B cell (primary cell): Measurements from ENCODE around the gene MAD1L1. TPM values are rescaled to one million over a fixed set of nuclear protein-coding genes. Genes with fewer than 3 reads are reported as not detected.

Source experiments
- ATAC-seq: fragments of 200-7000 bp; cut with Tn5 transposase; one replicate; pipeline ENCODE4 v1.10.0; 2021; ENCODE audit warnings: low read depth, mild to moderate bottlenecking, moderate number of reproducible peaks, moderate library complexity
- CTCF ChIA-PET: fragments of 350-600 bp; sonication (Branson Sonifier 250); formaldehyde crosslinking; loops from one replicate; lab custom pipeline; 2021; ENCODE audit warnings: antibody characterized with exemption, inconsistent platforms; lab: Charles Lee
- POLR2A ChIA-PET: fragments of 350-600 bp; sonication (Branson Sonifier 250); formaldehyde crosslinking; loops from one replicate; lab custom pipeline; 2021; ENCODE audit warnings: antibody characterized with exemption; lab: Charles Lee
- DNase-seq: peaks from one replicate; pipeline ENCODE4 v3.0.0; 2013
- H2AFZ ChIP-seq: 2 replicates; pipeline ENCODE4 v1.6.1; 2012; ENCODE audit warnings: mild to moderate bottlenecking, low read depth, low read length; ENCODE audit not compliant: insufficient read depth, poor library complexity, severe bottlenecking
- H3K27ac ChIP-seq, 2 donors: 1 replicate in 1 of 2; 2 replicates in 1 of 2; pipeline ENCODE4 v1.5.1; 2012 to 2013; ENCODE audit warnings: low read length in 2 of 2, mild to moderate bottlenecking in 2 of 2, moderate library complexity in 1 of 2
- H3K27me3 ChIP-seq, 4 experiments: fragments of 200-600 bp in 1 of 4; sonication (generic) in 1 of 4; replicated peaks in 1 of 4; 1 replicate in 2 of 4; 2 replicates in 2 of 4; pipeline versions ENCODE4 v1.6.1 to v1.7.0; 2013 to 2016; ENCODE audit warnings: low read length in 3 of 4, mild to moderate bottlenecking in 2 of 4, mixed read lengths in 1 of 4, moderate library complexity in 1 of 4; ENCODE audit not compliant: insufficient read depth in 4 of 4, control insufficient read depth in 3 of 4; ENCODE audit errors: control extremely low read depth in 1 of 4
- H3K36me3 ChIP-seq, 2 experiments: replicated peaks in 1 of 2; 1 replicate in 1 of 2; 2 replicates in 1 of 2; pipeline versions ENCODE4 v1.6.1 to v1.7.1; 2013; ENCODE audit warnings: low read length in 1 of 2; ENCODE audit not compliant: insufficient read depth in 2 of 2, control insufficient read depth in 1 of 2; ENCODE audit errors: control extremely low read depth in 1 of 2, extremely low read depth in 1 of 2
- H3K4me1 ChIP-seq, 2 donors: fragments of 200-600 bp in 1 of 2; sonication (generic) in 1 of 2; 1 replicate in 1 of 2; 2 replicates in 1 of 2; pipeline versions ENCODE4 v1.5.1 to v1.6.1; 2013 to 2017; ENCODE audit warnings: low read length in 2 of 2; ENCODE audit not compliant: control insufficient read depth in 2 of 2, insufficient read depth in 2 of 2
- H3K4me2 ChIP-seq: replicated peaks from 2 replicates; pipeline ENCODE3; 2012; ENCODE audit warnings: mild to moderate bottlenecking, low read depth, low read length; ENCODE audit not compliant: poor library complexity, severe bottlenecking
- H3K4me3 ChIP-seq, 5 experiments: fragments of 200-600 bp in 1 of 5; sonication (generic) in 1 of 5; 1 replicate in 3 of 5; 2 replicates in 2 of 5; pipeline versions ENCODE4 v1.5.1 to v1.7.0; 2011 to 2016; ENCODE audit warnings: low read length in 4 of 5, mild to moderate bottlenecking in 4 of 5, low read depth in 2 of 5, control low read depth in 1 of 5, moderate library complexity in 1 of 5; ENCODE audit not compliant: insufficient read depth in 1 of 5; ENCODE audit errors: control extremely low read depth in 1 of 5, extremely low read depth in 1 of 5
- H3K79me2 ChIP-seq: fragments of 200-600 bp; sonication (generic); one replicate; pipeline ENCODE4 v1.6.0; 2016; ENCODE audit warnings: low read length; ENCODE audit not compliant: control insufficient read depth, insufficient read depth
- H3K9ac ChIP-seq: fragments of 200-600 bp; sonication (generic); 2 replicates; pipeline ENCODE4 v1.6.1; 2017; ENCODE audit warnings: mild to moderate bottlenecking, low read length, moderate library complexity
- H3K9me3 ChIP-seq, 3 donors: one replicate each; pipeline versions ENCODE4 v1.6.1 to v1.7.1; 2013; ENCODE audit warnings: low read length in 2 of 3; ENCODE audit not compliant: control insufficient read depth in 2 of 3, insufficient read depth in 1 of 3; ENCODE audit errors: control extremely low read depth in 1 of 3
- H4K20me1 ChIP-seq: 2 replicates; pipeline ENCODE4 v1.6.0; 2012; ENCODE audit warnings: mild to moderate bottlenecking, low read length; ENCODE audit not compliant: insufficient read depth, control insufficient read depth, poor library complexity, severe bottlenecking
- H3K27ac Mint-ChIP-seq: one replicate; pipeline ENCODE4 v1.8.0; 2021; ENCODE audit warnings: mixed read lengths
- H3K27me3 Mint-ChIP-seq: one replicate; pipeline ENCODE4 v1.8.0; 2021; ENCODE audit warnings: mixed read lengths
- H3K4me1 Mint-ChIP-seq: one replicate; pipeline ENCODE4 v1.8.0; 2021; ENCODE audit warnings: mixed read lengths
- H3K4me3 Mint-ChIP-seq: one replicate; pipeline ENCODE4 v1.8.0; 2021; ENCODE audit warnings: mixed read lengths
- H3K9me3 Mint-ChIP-seq: one replicate; pipeline ENCODE4 v1.8.0; 2022; ENCODE audit warnings: mixed read lengths; ENCODE audit not compliant: insufficient read depth
- EZH2 ChIP-seq: IDR thresholded peaks from 2 replicates; pipeline ENCODE4 v1.6.1; 2012; ENCODE audit warnings: borderline replicate concordance, low read depth, mild to moderate bottlenecking, moderate library complexity, low read length; ENCODE audit not compliant: insufficient read depth, poor library complexity, severe bottlenecking
- WGBS: methylation state at CpG from one replicate; pipeline ENCODE4 v1.1.5; 2013; ENCODE audit warnings: missing lambda C conversion rate; ENCODE audit not compliant: insufficient coverage; 5-methylcytosine and 5-hydroxymethylcytosine counted together
- intact Hi-C: fragments of 100-400 bp; cut with micrococcal nuclease; formaldehyde crosslinking; loops from one replicate; pipeline ENCODE4 v1.10.0; 2022
- polyA plus RNA-seq: library from polyadenylated mRNA; depleted of rRNA; stranded (reverse); fragments of >200 nt; gene quantifications from 2 replicates; pipeline ENCODE4 v1.2.3, GENCODE V29; 2012
- total RNA-seq, 2 donors: library from RNA; stranded (reverse); fragments of 120-200 nt in 1 of 2; gene quantifications; 1 replicate in 1 of 2; 2 replicates in 1 of 2; pipeline versions ENCODE4 v1.2.3 to v1.2.4, GENCODE V29; 2013 to 2022
- TF ChIP-seq, protein P1 (sequence below): fragments of 200-600 bp; IDR thresholded peaks from one replicate; pipeline ENCODE4 v1.8.0; 2022; ENCODE audit warnings: antibody characterized with exemption, mild to moderate bottlenecking

Gene MAD1L1
- total and polyA plus RNA-seq, 2 donors (not counting 1 experiment from before 2014, with no cell fraction given): 86.7 to 110 TPM

DNA sequence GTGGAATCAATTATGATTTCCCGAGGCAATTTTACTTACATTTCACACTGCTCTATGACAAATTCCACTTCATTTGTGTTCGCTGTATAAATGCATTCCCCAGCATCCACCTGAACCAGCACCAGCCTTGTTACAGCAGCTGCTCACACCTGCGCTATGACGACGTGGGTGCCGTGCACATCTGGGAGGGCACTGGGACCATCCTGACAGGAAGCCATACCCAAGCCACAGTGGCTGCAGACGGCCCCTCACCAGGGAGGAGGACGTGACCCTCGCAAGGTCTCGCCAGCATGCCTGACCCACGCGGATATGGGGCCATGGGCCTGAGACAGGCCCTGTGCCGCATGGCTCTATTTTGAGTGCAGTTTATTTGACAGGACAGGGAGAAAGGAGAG is 201.3 kb downstream of the MAD1L1 start:
- Histone ChIP-seq H3K4me3 (no peak overlapping the region), H2AFZ (no peak overlapping the region), H4K20me1 (peaks cover 4% of the 10 kb centered on the region), H3K27me3 (no peaks in the 10 kb centered on the region), H3K36me3 (no peaks in the 10 kb centered on the region), H3K9ac (no peak overlapping the region), H3K4me2 (peak overlapping the region; percentile 54), H3K4me1 (peaks cover 20 to 24% of the 10 kb centered on the region in 2 donors), H3K9me3 (peaks cover 0 to 21% (median 7%) of the 10 kb centered on the region in 3 donors), H3K79me2 (peaks cover 55% of the 10 kb centered on the region), H3K27ac (no peak overlapping the region)
- POLR2A ChIA-PET: no interaction called here
- H3K4me1 Mint-ChIP-seq: peaks cover 33% of the 10 kb centered on the region
- CTCF ChIA-PET: interaction anchor here (0.6 kb wide), 1 partner anchor 128 kb away, joined by 5 read pairs; no protein-coding TSS in a partner anchor
- no peak overlapping the region for H3K27ac Mint-ChIP-seq
- intact Hi-C loops: no loop called here
- ATAC-seq: no peak
- peak overlapping the region; percentile 26 for H3K4me3 Mint-ChIP-seq
- peaks cover 7% of the 10 kb centered on the region for H3K9me3 Mint-ChIP-seq
- DNase-seq: no peak
- no peaks in the 10 kb centered on the region for H3K27me3 Mint-ChIP-seq
- TF ChIP-seq, protein P1, sequence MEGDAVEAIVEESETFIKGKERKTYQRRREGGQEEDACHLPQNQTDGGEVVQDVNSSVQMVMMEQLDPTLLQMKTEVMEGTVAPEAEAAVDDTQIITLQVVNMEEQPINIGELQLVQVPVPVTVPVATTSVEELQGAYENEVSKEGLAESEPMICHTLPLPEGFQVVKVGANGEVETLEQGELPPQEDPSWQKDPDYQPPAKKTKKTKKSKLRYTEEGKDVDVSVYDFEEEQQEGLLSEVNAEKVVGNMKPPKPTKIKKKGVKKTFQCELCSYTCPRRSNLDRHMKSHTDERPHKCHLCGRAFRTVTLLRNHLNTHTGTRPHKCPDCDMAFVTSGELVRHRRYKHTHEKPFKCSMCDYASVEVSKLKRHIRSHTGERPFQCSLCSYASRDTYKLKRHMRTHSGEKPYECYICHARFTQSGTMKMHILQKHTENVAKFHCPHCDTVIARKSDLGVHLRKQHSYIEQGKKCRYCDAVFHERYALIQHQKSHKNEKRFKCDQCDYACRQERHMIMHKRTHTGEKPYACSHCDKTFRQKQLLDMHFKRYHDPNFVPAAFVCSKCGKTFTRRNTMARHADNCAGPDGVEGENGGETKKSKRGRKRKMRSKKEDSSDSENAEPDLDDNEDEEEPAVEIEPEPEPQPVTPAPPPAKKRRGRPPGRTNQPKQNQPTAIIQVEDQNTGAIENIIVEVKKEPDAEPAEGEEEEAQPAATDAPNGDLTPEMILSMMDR: no peak
- no peak for TF ChIP-seq EZH2
- WGBS: 74% methylated on average over 11 of the region's 13 CpGs

DNA sequence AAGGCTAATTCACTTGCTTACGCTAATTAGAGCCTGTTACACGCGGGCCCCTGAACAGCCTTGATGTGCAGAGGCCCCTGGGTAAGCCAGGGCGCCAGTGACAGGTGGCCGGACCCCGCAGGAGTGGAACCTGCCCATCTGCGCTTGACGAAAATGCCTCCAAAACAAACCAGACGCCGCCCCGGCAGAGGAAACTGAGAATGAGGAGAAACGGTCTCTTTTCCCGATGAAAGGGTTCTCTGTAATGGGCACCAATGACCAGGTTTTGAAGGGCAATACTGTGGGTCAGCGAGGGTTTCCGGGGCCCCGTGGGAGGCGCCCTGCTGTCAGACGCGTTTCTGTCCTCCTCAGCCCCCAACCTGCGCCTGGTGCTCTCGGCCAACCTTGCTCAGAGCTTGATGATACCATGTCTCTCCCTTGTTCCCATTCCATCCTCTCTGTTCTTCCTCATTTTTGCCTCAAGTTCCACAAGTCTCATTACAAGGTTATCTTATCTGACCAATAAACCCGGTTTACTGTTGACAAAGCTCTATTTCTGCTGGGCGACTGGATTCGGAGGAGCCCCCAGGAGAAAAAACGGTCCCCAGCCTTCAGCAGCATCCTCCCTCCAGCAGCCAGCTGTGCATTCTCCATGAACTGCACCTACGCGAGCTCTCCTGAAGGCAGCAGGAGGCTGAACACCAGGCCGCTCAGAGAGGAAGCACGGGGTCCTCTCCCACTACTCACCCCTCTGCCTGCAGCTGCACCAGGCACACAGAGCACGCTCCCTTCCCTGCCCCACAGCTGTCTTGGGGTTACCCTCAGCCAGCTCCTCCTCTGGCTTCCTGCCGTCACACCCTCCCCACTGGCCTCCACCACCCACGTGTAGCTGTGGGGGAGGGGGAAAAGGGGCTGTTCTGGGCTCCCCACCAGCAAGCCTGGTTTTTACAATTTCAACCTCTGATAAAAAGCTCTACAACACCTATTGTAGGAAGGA is 202.0 kb downstream of the MAD1L1 start:
- Histone ChIP-seq H3K27ac (no peak overlapping the region), H3K79me2 (peaks cover 57% of the 10 kb centered on the region), H3K4me3 (no peak overlapping the region), H3K9me3 (peaks cover 0 to 21% (median 9%) of the 10 kb centered on the region in 3 donors), H3K4me1 (peaks cover 20 to 24% of the 10 kb centered on the region in 2 donors), H3K4me2 (peak overlapping the region; percentile 54), H4K20me1 (peaks cover 4% of the 10 kb centered on the region), H3K9ac (no peak overlapping the region), H3K36me3 (no peaks in the 10 kb centered on the region), H2AFZ (no peak overlapping the region), H3K27me3 (no peaks in the 10 kb centered on the region)
- Mint-ChIP-seq H3K27ac (no peak overlapping the region), H3K4me3 (peak overlapping the region; percentile 26), H3K4me1 (peaks cover 33% of the 10 kb centered on the region), H3K27me3 (no peaks in the 10 kb centered on the region), H3K9me3 (peaks cover 9% of the 10 kb centered on the region)
- TF ChIP-seq, protein P1: no peak
- no peak for TF ChIP-seq EZH2
- POLR2A ChIA-PET: no interaction called here
- intact Hi-C loops: no loop called here
- CTCF ChIA-PET: interaction anchor here (0.6 kb wide), 1 partner anchor 129 kb away, joined by 5 read pairs; no protein-coding TSS in a partner anchor
- peak; percentile 66 for ATAC-seq
- 90% methylated on average over 25 of the region's 32 CpGs for WGBS
- DNase-seq: peak; percentile 46
